Retinal pigment epithelial cell (primary cell): Measurements from ENCODE around the gene CD2AP.
"Not testable (repeated sequence)": the region's sequence is repeated elsewhere in the genome, so short reads cannot be mapped to it uniquely, and the experiment has no call there.

Experiments used
- DNase-seq: peaks from one replicate; pipeline ENCODE4 v3.0.0-alpha.2; 2010; ENCODE audit warnings: low read depth
- H3K4me3 ChIP-seq: 2 replicates; pipeline ENCODE4 v1.5.1; 2011; ENCODE audit warnings: mild to moderate bottlenecking, low read length, control low read depth, moderate library complexity
- TF ChIP-seq, protein P1 (sequence below): conservative IDR thresholded peaks from 2 replicates; pipeline ENCODE4 v1.5.1; 2011; ENCODE audit warnings: low read depth, low read length, control low read depth, inconsistent platforms

The CD2AP gene

GRCh38 chr6:47631797-47632196, 154.2 kb downstream of the CD2AP start:
- no peak for DNase-seq
- TF ChIP-seq, protein P1, sequence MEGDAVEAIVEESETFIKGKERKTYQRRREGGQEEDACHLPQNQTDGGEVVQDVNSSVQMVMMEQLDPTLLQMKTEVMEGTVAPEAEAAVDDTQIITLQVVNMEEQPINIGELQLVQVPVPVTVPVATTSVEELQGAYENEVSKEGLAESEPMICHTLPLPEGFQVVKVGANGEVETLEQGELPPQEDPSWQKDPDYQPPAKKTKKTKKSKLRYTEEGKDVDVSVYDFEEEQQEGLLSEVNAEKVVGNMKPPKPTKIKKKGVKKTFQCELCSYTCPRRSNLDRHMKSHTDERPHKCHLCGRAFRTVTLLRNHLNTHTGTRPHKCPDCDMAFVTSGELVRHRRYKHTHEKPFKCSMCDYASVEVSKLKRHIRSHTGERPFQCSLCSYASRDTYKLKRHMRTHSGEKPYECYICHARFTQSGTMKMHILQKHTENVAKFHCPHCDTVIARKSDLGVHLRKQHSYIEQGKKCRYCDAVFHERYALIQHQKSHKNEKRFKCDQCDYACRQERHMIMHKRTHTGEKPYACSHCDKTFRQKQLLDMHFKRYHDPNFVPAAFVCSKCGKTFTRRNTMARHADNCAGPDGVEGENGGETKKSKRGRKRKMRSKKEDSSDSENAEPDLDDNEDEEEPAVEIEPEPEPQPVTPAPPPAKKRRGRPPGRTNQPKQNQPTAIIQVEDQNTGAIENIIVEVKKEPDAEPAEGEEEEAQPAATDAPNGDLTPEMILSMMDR, result peak; percentile 2
- no peak overlapping the region for H3K4me3 ChIP-seq

DNA sequence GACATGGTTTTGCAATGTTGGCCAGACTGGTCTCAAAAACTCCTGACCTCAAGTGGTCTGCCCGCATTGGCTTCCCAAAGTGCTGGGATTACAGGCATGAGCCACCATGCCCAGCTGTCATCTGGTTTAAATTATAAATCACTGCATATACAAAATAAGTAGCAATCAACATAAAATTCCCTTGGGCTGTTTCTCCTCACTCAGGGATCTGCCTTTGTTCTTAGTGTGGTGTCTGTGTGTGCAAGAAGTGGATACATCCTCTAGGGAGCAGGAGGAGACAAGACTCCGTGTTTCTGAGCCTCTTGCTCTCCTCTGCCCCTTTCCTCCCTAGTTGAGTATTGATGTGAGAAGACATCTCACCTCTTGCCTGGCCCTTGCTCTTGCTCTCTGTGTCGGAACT, 155.6 kb downstream of the CD2AP start:
- no peak for DNase-seq
- TF ChIP-seq, protein P1, result peak; percentile 4
- no peak overlapping the region for H3K4me3 ChIP-seq

DNA sequence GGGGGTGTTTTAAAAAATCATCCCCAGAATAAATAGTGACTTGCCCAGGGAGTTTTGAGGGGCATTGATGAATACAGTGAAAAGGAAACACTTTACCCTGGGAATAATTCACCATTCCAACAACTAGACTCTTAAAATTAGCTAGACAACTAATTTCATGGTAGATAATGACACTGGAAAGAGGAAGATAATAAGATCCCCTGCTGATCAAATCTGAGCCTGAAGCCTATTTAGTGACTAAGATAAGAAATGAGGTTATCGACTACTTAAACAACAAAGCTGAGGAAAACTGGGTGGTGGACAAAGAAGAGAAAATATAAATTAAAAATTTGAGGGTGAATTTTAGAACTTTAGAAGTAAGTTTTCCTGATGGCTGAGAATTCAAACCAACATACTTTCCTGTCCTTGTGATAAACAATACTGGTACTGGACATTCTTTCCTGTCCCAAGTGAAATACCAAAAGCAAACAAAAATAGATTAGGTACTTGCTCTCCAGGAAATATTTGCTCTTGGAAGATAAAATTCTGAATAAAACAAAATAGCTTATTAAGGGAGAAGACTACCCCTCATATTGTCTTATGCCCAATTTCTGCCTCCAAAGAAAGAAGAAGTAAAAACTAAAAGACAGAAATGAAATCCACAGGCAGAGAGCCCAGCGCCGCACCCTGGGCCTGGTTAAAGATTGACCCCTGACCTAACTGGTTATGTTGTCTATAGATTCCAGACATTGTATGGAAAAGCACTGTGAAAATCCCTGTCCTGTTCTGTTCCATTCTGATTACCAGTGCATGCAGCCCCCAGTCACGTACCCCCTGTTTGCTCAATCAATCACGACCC, 156.8 kb downstream of the CD2AP start:
- no peak overlapping the region for H3K4me3 ChIP-seq
- no peak for DNase-seq
- TF ChIP-seq, protein P1, result no peak

DNA sequence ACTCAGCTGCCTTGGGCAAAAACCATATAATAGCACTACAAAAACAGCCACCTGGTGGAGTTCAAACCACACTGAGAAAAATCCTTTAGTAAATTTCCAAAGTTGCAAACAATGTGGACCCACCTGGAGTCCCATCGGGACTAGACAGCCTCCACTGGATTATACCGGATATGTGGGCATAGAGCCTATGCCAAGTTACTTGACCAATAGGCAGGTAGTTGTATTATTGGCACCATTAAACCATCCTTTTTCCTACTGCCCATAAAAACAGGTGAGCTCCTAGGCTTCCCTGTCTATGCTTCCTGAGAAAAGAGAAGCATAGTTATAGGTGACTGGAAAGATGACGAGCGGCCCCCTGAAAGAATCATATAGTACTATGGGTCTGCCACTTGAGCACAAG, 169.1 kb downstream of the CD2AP start:
- TF ChIP-seq, protein P1, result no peak
- DNase-seq, result no peak
- H3K4me3 ChIP-seq, result no peak overlapping the region

DNA sequence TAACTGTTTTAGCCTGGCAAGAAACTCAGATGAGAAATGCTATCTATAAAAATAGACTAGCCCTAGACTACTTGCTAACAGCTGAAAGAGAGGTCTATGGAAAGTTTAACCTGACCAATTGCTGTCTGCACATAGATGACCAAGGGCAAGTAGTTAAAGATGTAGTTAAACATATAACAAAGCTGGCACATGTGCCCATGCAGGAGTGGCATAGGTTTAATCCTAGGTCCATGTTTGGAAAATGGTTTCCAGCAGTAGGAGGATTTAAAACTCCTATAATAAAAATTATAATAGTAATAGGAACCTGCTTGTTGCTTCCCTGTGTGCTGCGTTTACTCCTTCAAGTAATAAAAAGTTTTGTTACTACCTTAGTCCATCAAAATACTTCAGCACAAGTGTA, 169.6 kb downstream of the CD2AP start:
- H3K4me3 ChIP-seq, result no peak overlapping the region
- no peak for DNase-seq
- TF ChIP-seq, protein P1, result no peak

- not testable (repeated sequence) for H3K4me3 ChIP-seq, DNase-seq
Observed at GRCh38 chr6:47647626-47648025, 170.0 kb downstream of the CD2AP start.

DNA sequence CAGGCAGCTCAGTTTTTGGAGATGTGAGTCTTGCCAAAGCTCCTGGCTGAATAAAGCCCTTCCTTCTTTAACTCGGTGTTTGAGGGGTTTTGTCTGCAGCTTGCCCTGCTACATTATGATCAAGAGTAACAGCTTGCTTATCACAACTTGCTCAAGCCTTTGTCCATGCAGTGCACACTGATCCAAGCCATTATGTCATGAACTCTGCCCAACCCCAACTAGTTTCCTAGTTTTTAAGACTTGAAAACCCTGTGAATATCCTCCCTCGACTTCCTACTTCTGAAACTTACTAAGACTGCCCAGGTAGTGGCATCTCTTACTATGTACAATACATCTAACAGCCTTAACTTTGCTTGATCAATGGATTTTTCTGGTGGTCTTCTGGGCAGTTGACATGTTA, 170.4 kb downstream of the CD2AP start:
- no peak overlapping the region for H3K4me3 ChIP-seq
- TF ChIP-seq, protein P1, result no peak

More for the DNA sequence above, 170.4 kb downstream of the CD2AP start:
- no peak for DNase-seq
